ES-I3 (cell line): ENCODE results near the gene FSCN2.

Source experiments
- H3K36me3 ChIP-seq: 2 replicates; pipeline ENCODE4 v1.6.1; 2013; ENCODE audit warnings: mild to moderate bottlenecking, low read length, control low read depth, moderate library complexity; ENCODE audit not compliant: insufficient read depth
- H3K4me1 ChIP-seq: 2 replicates; pipeline ENCODE4 v1.6.1; 2013; ENCODE audit warnings: mild to moderate bottlenecking, control low read depth, low read length; ENCODE audit not compliant: insufficient read depth
- H3K9ac ChIP-seq: 2 replicates; pipeline ENCODE4 v1.6.1; 2013; ENCODE audit warnings: low read depth, mild to moderate bottlenecking, low read length, moderate library complexity
- H3K9me3 ChIP-seq: 2 replicates; pipeline ENCODE4 v1.6.1; 2013; ENCODE audit warnings: mild to moderate bottlenecking, low read length, moderate library complexity; ENCODE audit not compliant: control insufficient read depth, insufficient read depth

The FSCN2 gene

DNA sequence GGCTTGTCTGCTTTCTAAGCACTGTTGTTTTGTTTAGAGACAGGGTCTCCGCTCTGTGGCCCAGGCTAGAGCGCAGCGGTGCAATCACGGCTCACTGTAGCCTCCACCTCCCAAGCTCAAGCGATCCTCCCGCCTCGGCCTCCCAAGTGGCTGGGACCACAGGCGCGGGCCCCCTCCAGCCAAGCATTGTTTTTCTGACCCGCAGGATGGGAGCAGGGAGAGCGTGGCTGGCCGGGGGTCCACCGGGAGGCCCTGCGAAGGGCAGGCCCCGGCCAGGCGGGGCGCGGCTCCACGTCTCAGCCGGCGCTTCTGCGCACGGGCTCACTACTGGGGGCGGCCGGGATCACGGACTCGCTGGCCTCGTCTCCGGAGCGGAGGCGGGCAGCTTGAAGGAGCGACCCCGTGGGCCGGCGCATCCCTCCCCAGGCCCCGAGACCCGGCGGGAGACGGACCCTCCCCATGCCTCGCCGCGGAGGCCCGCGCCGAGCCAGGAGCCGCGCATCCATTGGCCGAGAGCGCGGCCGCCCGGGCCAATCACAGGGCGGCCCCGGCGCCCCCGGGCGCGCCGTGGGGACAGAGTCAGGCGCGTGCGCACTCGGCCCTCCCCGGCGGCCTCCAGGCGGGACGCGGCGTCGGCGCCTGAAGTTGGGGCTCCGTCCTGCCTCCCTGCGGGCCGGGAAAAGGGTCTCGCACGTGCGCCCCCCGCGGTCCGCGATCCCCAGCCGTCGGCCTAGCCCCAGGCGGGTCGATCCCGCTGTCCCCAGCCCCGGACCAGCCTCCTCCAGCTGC is 40.5 kb upstream of the FSCN2 start:
- Histone ChIP-seq H3K9ac (peak overlapping the region; percentile 79; the same call in 1 of the 2 replicates), H3K4me1 (peaks cover 31% of the 10 kb centered on the region; the same call in 1 of the 2 replicates), H3K36me3 (no peaks in the 10 kb centered on the region), H3K9me3 (no peaks in the 10 kb centered on the region)

DNA sequence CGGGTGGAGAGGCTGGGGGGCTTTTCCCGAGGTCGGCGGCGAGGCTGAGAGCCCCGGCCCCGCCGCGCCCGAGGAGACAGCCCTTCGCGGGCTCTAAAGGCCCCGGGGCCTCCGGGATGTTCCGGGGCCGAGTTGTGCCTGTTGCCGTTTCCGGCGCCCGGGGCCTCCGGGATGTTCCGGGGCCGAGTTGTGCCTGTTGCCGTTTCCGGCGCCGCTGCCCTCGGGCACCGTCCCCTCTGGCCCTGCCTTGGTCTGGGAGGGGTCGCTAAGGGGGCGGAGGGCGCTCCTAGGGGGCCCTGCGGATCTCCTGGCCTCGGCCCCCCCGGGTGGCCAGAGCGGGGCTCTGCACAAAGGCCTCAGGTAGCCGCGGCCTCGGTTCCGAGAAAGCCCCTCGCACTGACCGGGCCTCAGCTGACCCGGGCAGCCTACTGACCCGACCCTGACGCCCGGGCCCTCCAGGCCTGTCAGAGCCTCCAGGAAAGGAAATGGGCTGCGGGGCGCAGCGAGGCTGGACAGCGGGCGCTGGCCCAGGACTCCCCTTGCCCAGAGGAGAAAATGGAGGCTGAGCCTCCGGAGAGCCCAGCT is 39.8 kb upstream of the FSCN2 start:
- Histone ChIP-seq H3K4me1 (peaks cover 31% of the 10 kb centered on the region; the same call in 1 of the 2 replicates), H3K36me3 (no peaks in the 10 kb centered on the region), H3K9ac (peak overlapping the region; percentile 79; the same call in 1 of the 2 replicates), H3K9me3 (no peaks in the 10 kb centered on the region)

DNA sequence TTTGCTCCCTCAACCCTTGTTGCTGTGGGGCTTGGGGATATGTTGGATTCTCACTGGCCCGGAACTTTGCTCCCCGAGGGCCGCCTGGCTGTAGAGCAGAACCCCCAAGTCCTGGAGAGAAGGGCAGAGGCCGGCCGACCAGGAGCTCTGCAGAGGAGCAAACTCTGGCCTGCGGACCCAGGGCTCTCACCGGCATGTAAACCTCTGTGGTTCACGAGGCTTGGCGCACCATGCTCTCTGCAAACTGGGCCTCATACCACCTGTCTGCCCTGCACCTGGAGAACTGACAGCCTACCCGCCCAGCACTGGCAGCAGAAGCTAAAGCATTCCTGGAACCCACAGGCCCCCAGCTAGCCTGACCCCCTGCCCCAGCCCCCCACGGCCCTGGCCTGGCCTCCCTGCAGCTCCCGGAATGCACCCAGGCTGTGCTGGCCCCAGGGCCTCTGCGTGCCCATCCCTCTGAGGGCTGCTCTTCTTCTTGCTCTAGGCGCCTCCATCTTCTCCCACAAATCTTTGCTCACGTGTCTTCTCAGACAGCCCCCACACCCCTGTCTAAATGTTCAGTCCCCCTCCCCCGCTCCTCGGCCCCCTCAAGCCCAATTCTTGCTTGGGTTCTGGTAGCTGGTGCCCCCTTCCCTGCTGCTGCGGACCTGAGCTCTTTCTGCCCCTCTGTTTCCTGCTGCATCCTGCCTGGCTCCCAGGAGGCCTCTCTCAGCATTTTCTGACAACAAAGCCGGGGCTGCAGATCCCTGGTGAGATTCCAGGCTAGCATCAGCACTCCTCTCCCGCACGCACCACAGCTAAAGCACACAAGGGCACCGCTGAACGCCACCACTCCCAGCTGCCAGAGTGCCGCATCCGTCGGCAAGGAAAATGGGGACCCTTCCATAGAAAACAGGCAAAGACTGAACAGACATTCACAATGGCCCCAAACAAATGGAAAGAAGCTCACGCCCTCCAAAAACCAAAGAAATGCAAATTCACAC is 38.9 kb upstream of the FSCN2 start:
- H3K4me1 ChIP-seq, result peaks cover 31% of the 10 kb centered on the region; the same call in 1 of the 2 replicates
- H3K36me3 ChIP-seq, result no peaks in the 10 kb centered on the region
- no peaks in the 10 kb centered on the region for H3K9me3 ChIP-seq
- peak overlapping the region; percentile 19; the same call in 1 of the 2 replicates for H3K9ac ChIP-seq

DNA sequence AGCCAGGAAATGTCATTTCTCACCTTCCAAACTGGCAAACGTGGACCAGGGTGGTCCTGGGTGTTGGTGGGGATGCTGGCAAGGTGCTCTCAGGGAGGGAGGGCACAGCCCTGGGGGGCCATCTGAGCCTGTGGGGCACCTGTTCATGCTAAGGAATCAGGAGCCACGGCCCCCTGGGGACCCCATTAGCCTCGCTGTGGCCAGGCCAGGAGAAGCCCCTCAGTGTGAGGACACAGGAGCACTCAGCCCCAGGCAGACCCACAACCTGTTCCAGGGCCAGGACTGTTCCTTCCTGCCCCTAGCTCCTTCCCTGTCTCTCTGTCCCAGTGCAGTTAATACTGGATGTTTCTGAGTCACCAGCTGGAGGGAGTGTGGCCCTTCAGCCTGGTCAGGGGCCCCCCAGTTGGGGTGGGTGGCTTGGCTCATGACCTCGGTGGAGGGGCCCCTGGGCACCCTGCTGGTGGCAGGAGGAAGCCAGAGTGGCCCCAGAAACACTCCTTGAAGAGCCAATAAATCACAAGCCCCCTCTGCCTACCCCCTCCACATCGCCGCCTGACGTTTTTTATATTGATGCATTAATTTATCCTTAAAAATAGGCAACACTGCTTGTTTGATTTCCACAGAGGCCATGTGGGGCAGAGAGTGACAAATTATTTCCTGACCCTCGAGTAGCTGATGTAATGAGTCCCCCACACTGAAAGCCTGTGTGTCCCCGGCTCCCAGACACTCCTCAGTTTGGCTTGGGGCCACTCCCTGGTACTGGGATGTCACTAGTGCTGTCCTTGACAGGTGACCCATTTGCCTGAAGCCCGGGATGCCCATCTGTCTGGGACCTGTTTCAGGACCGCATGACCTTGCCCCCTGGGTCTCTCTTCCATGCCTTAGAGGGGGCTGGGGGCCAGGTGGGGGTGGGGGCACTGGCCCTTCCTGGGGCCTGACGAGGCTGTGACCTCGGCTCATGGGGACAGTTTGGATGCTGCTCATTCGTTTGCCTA is 37.9 kb upstream of the FSCN2 start:
- Histone ChIP-seq H3K4me1 (peaks cover 31% of the 10 kb centered on the region; the same call in 1 of the 2 replicates), H3K36me3 (no peaks in the 10 kb centered on the region), H3K9ac (peak overlapping the region; percentile 17; the same call in 1 of the 2 replicates), H3K9me3 (no peaks in the 10 kb centered on the region)

DNA sequence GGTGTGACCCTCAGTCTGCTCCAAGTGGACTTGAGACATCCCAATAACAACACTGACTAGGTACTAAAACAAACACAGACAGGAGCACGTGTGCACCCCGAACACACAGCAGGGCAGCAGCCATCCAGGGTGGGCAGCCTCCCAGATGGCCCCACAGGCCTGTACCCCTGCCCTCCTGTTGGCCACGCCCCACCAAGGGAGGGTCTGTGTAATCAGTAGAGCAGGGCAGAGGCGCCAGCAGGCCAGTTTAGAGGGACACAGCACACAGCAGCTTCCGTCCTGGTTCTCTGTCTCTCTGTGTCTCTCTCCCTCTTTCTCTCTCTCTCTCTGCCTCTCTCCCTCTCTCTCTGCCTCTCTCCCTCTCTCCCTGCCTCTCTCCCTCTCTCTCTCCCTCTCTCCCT is 37.0 kb upstream of the FSCN2 start:
- Histone ChIP-seq H3K9me3 (no peaks in the 10 kb centered on the region), H3K36me3 (no peaks in the 10 kb centered on the region), H3K9ac (no peak overlapping the region), H3K4me1 (peaks cover 30% of the 10 kb centered on the region; the same call in 1 of the 2 replicates)

DNA sequence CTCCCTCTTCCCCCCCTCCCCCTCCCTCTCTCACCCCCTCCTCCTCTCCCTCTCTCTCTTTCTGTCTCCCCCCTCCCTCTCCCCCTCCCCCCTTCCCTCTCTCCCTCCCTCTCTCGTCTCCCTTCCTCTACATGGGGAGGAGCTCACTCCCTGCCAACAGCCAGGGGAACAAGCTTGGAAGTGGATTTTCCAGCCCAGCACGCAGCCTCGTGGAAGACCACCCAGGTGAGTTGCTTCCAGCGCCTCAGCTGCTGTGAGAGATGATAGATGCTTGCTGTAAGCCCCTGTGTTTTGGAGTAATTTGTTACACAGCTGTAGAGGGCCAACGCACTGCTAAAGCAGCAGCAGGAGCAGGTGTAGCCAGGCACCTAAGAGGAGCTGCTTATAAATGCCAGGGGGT is 36.4 kb upstream of the FSCN2 start:
- Histone ChIP-seq H3K36me3 (no peaks in the 10 kb centered on the region), H3K9ac (no peak overlapping the region), H3K4me1 (peaks cover 28% of the 10 kb centered on the region; the same call in 1 of the 2 replicates), H3K9me3 (no peaks in the 10 kb centered on the region)

DNA sequence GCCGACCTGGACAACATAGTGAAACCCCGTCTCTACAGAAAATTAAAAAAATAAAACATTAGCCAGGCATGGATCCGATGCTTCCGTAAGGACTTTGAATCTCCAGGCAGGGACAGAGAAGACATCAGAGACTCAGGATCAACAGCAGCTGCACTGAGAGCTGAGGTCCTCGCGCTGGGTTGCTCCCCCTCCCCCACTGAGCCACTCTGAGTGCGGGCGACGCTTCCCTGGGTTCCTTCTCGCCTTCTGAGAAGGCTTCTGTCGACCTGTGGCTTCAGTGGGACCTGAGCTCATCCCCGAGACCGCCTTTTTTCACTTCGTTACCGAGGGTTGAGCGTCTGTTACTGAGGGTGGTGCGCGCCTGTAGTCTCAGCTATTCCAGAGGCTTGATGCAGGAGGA is 36.0 kb upstream of the FSCN2 start:
- H3K9me3 ChIP-seq, result no peaks in the 10 kb centered on the region
- no peaks in the 10 kb centered on the region for H3K36me3 ChIP-seq
- H3K9ac ChIP-seq, result no peak overlapping the region
- H3K4me1 ChIP-seq, result peaks cover 28% of the 10 kb centered on the region; the same call in 1 of the 2 replicates

DNA sequence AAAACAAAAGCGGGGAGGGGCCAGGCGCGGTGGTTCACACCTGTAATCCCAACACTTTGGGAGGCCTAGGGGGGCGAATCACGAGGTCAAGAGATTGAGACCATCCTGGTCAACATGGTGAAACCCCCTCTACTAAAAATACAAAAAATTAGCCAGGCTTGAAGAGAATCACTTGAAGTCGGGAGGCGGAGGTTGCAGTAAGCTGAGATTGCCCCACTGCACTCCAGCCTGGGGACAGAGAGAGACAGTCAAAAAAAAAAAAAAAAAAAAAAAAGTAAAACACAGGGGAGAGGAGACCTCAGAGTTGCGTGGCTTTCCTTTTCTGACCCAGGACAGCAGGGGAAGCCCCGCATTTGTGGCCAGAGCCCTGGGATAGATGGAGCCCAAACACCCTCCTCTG is 35.5 kb upstream of the FSCN2 start:
- Histone ChIP-seq H3K36me3 (no peaks in the 10 kb centered on the region), H3K9ac (no peak overlapping the region), H3K4me1 (peaks cover 28% of the 10 kb centered on the region; the same call in 1 of the 2 replicates), H3K9me3 (no peaks in the 10 kb centered on the region)

DNA sequence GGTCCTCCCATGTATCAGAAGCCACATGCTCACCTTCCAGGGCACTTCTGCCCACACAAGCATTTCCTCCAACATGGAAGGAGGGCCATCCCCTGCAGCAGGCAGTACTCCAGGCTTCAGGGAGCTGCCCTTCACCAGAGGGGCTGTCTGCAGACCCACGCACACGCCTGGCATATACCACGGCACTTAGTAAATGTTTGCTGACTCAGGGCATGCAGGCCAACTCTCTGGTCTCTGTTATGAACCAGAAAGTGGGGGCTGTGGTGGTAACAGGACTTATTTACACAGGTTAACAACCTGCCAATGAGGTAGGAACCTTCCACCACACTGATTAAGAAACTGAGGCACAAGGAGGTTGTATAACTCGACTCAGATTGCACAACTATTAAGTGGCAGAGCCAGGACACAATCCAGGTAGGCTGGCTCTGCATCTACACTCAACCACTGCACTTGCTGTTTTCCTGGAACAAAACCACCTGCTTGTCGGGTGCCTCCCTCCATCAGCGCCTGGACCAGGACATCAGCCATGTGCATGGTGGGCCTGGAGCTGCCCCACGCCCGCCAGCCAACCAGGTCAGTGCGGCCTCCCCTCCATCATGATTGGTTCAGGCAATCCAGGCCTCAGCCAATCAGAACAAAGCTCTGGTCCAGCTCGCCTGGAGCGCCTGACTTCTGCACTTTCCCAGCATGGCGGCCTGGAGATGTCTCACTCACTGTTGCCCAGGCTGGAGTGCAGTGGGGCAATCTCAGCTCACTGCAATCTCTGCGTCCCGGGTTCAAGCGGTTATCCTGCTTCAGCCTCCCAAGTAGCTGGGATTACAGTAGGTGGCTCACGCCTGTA is 34.8 kb upstream of the FSCN2 start:
- Histone ChIP-seq H3K36me3 (no peaks in the 10 kb centered on the region), H3K9ac (no peak overlapping the region), H3K9me3 (no peaks in the 10 kb centered on the region), H3K4me1 (peaks cover 28% of the 10 kb centered on the region; the same call in 1 of the 2 replicates)

DNA sequence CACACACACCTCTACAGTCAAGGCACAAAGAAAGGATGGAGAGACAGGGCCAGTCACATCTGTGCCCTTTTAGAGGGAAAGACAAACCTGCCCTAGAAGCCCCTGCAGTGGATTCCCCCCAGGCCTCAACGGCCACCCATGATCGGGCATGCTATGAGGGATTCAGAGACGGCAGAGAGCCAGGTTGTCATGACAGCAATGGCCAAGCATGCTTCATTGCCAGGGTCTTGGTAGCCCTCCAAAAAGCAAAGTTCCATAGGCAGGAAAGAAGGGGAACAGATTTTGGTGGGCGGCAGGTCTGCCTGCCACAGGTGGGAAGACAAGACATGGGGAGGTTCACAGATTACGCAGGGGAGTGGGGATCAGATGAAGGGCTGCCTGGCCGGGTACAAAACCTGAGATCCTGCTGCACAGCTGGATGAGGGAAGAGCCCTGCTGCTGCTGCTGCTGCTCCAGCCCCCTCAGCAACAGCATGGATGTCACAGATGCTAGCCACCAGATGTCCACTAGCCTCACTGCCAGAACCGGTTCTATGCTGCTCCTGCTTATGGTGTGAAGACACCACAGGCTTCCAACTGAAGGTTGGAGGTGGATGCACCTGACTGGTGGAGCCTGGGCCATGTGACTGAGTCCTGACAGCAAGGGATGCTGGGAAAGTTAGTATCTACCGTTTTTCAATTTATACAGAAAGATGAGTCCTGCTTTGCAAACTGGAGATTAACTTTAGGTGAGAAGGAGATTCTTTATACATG is 33.4 kb upstream of the FSCN2 start:
- Histone ChIP-seq H3K9me3 (no peaks in the 10 kb centered on the region), H3K4me1 (peaks cover 22% of the 10 kb centered on the region; the same call in 1 of the 2 replicates), H3K9ac (no peak overlapping the region), H3K36me3 (no peaks in the 10 kb centered on the region)

DNA sequence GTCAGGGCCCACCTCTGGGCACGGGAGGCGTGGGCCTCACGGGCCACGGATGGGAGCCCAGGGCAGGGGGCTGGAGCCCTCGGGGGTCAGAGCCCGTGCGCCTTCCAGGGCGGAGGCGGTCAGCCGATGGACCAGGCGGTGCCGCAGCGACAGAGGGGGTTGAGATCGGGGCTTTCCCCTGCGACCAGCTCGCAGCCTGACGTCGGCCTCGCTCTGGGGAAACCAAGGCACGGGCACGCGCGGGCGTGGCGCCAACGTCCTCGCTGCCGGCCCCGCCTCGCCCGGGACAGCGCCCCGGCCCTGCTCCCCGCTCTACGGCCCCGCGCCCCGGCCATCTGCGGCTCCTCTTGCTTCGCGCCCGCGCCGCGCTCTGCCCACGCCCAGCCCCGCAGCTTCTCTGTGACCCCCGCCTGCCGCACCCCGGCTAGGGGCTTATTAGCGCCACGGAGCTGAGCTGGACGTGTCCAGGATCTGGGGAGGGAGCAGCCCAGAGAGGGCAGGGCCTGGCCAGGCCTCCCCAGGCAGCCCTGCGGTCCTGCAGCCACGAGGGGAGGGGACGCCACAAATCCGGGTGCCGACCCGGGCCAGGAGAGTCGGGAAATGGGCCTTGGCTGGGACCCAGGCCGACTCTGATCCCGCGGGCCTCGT is 29.1 kb upstream of the FSCN2 start:
- Histone ChIP-seq H3K9ac (no peak overlapping the region), H3K36me3 (no peaks in the 10 kb centered on the region), H3K9me3 (no peaks in the 10 kb centered on the region), H3K4me1 (peaks cover 7% of the 10 kb centered on the region; the same call in 1 of the 2 replicates)

DNA sequence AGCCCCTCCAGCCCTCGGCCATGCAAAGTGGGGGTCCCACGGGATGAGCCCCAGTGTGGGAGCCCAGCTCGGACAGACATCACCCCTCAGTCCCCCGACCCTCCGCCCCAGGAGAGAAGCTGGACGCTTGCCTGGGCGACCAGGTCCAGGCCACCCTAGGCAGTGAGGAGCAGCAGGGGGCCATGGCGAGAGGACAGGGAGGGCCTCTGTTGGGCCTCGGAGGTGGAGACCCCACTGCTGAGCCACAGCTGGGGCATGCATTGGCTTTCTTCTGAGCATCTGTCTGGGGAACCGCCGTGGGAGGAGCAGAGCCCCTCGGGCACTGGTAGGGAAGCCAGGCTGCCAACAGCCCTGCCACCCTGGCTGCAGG is 28.6 kb upstream of the FSCN2 start:
- H3K36me3 ChIP-seq, result no peaks in the 10 kb centered on the region
- no peak overlapping the region for H3K9ac ChIP-seq
- no peaks in the 10 kb centered on the region for H3K9me3 ChIP-seq
- peaks cover 7% of the 10 kb centered on the region; the same call in 1 of the 2 replicates for H3K4me1 ChIP-seq
